Esophagus mucosa (tissue), 1 donor: ENCODE results near the gene CAP1. TPM values are rescaled to one million over a fixed set of nuclear protein-coding genes. Genes with fewer than 3 reads are reported as not detected.
"Not testable (repeated sequence)": the region's sequence is repeated elsewhere in the genome, so short reads cannot be mapped to it uniquely, and the experiment has no call there.

Experiments
- ATAC-seq: fragments of 200-7000 bp; cut with Tn5 transposase; one replicate; pipeline ENCODE4 v1.9.1; 2020
- total RNA-seq: library from RNA; stranded (reverse); gene quantifications from one replicate; pipeline ENCODE4 v1.2.4, GENCODE V29; 2023
- donor health status: DM: yes; HTN: yes; CAD: no.

CAP1 gene
- 240 TPM for total RNA-seq

DNA sequence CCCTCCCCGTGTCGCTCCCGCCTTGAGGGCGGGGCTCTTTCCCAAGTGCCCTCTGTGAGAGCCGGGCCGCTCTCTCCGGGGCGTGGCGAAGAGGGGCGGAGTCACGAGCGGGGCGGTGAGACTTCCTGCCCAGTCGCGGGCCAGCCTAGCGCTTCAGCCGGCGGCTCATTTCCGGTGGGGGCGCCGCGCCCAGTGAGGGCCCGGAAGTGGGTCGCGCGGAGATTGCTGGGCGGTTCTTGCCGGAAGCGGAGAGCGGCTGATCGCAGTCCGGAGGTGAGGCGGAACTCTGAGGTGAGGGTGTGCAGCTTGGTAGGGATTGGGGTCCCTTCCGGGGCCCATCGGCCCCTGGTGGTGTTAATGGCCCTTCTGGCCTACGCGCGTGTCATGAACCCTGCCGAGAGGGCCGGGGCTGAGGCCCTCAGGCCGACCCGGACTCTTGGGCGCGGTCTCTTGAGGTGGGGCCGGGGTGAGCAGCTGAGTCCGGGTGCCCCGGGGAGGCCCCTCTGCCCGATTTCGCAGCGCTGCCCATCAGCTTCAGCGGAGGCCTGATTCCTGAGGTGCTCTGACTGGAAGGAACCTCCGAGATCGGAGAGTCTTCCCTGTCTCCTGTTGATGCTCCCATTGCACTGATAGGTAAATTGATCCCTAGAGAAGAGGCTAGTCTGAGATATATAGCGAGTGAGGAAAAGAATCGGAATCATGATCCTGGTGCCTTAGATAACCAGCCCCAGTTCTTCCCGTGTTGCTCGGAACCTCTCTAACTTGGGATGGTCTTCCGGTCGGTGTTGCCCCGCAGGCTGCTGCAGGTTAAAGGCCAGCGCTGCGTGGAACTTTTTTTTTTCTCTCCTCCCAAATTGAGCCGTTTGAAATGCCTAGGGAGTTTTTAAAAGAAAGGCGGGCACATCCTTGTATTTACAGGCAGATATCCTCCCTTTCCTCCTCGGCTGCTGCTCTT is at the start of gene CAP1:
TSS of gene CAP1 (plus strand) at position 219 of the 955 bp plus-strand sequence. CDS start 18,618 bp downstream, outside the sequence.
- peak; percentile 96 for ATAC-seq

GRCh38 chr1:39992234-39992633 is 48.3 kb upstream of the CAP1 start:
- no peak for ATAC-seq

DNA sequence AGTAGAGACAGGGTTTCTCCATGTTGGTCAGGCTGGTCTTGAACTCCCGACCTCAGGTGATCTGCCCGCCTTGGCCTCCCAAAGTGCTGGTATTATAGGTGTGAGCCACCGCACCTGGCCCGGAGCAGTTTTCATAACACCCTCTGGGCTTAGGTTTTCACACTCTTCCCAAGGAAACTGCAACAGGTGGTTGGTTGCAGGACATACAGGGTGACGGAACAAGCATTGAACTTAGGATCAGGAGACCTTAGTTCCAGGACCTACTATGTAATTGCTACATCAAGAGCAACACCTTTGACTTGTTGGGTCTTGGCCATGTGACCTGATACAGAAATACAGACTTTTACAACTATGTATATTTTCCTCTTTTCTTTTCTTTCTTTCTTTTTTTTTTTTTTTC is 47.6 kb upstream of the CAP1 start:
- no peak for ATAC-seq

DNA sequence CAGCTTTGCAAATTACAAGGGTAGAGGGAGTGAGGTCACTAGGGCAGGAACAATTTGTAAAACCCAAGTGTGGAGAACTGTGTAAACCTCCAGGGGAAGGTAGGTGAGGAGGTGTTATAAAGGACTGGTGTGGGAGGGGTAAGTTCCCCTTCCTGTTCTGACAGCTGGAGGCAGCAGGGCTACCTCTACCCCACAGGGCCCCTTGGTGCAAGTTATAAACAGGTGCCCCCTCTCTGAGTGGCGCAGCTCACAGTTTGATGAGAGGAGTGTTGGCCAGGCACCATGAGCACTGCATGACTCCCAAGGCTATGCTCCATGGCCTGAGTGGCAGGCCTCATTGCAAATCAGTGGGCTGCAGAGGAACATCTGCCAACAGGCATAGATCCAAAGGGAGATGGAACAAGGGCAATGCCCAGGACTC is 44.5 kb upstream of the CAP1 start:
- ATAC-seq: peak; percentile 57

DNA sequence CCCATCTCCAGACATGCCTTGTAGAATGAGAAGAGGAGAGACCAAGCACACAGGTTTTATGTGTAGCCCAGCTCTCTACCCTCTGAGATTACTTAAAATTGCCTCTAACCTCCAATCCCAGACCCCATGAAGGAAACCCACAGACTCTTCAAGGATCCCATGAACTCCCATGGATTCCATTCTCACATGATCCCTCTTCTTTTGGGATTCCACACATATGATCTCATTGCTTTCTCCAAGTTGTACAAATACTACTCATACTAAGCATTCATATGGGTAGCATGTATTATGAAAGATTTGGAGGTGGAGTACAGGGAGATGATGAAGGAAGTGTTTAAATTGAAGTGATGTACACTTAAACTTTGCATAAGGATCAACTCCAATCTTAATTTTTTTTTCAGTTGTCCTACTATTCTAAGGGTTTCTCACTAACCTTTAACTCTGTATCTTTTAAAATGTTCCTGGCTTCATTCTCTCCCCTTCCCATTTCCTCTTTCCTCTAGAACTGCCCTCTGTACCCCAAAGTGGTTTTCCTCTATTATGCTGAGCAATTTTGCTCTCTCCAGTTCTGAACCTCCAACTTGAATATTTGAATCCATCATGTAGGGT is 44.0 kb upstream of the CAP1 start:
- ATAC-seq: no peak

DNA sequence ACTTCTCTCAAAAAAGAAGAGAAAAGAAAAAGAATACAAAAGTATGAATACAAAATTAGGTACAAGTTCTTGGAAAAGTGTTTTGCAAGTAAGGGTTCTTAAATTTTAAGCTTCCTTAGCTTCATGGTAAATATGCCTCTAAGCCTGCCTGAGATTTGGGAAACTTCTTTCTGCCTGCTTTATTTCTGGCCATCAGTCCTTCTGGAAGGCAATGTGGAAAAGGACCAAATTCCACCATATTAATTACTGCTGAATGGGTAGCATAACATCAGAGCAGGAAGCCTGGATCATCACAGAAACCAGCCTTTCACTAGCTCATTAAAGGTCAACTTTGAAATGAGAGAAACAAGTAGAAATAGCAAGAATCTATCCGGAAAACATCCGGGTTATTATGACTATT is 39.1 kb upstream of the CAP1 start:
- no peak for ATAC-seq

GRCh38 chr1:40003156-40004093 is 37.1 kb upstream of the CAP1 start:
- no peak for ATAC-seq

- ATAC-seq: no peak
These were observed 35.7 kb upstream of the CAP1 start for GRCh38 chr1:40004857-40005256.

GRCh38 chr1:40007481-40008034 is 33.0 kb upstream of the CAP1 start:
- not testable (repeated sequence) for ATAC-seq

- no peak for ATAC-seq
These were observed 29.3 kb upstream of the CAP1 start for GRCh38 chr1:40011198-40011597.

GRCh38 chr1:40014253-40014706 is 26.2 kb upstream of the CAP1 start:
- ATAC-seq: no peak

GRCh38 chr1:40014812-40015594 is 25.5 kb upstream of the CAP1 start:
- ATAC-seq: peak; percentile 93

DNA sequence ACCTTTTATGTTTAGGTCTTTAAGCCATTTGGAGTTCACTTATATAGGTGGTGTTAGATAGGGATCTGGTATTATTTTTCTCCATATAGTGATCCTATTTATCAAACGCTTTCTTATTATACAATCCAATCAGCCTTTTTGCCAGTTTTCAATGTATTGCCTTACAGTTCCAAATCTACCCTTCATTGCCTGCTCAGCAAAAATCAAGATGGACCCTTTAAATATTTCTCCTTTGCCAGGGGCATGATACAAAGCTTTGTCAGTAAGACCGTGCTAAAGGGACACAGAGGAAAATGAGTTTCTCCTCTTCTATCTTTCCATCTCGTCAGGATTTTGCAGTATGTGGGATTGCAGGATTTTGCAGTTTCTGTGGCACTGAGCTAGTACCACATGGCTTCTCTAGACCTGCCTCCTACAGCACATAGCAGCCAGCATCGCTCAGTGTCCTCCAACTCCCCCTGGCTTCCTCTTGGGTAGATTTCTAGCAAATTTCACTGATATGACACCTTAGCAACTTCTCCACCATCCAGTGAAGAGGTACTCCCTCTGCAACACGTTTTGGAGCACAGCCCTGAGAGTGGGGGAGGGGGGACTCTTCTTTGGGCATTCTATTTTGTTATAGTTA is 22.5 kb upstream of the CAP1 start:
- no peak for ATAC-seq

DNA sequence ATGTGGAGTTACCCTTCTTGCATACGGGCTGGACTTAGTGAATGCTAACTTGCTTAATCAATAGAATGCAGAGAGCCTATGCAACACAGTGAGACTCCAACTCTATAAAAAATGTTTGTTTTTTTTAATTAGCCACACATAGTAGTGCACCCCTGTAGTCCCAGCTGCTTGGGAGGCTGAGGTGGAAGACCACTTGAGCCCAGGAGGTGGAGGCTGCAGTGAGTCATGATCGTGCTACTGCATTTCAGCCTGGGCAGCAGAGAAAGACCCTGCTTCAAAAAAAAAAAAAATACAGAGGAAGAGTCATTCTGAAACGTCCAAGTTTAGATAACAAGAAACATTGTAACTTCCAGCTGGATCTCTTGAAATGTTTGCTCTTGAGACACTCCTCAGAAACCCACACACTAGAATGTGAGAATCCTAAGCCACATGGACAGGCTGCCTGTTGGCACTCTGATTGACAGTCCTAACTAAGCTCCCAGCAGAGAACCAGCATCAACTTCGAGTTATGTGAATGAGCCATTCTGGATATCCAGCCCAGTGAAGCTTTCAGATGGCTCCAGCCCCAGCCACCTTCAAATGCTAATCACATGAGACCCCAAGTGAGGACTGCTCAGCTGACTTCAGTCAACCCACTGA is 20.0 kb upstream of the CAP1 start:
- no peak for ATAC-seq

GRCh38 chr1:40023379-40023944 is 17.1 kb upstream of the CAP1 start:
- ATAC-seq: no peak

GRCh38 chr1:40024671-40025070 is 15.9 kb upstream of the CAP1 start:
- ATAC-seq: no peak

- ATAC-seq: no peak
These were observed 12.9 kb upstream of the CAP1 start for GRCh38 chr1:40027647-40028046.

DNA sequence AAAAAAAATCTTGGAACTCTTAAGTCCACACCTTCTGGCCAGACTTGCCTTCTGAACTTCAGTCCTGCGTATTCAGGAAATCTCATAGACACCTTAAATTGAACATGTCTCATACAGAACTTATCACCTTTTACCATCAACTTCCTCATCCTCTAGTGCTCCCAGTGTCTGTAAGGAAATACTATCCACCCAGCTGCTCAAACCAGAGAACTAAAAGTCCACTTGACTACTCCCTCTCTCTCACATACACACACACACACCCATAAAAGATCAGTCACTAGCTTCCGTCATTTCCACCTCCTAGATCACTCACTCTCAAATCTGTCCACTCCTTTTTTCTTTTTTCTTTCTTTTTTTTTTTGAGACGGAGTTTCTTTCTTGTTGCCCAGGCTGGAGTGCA is 10.9 kb upstream of the CAP1 start:
- peak; percentile 41 for ATAC-seq

DNA sequence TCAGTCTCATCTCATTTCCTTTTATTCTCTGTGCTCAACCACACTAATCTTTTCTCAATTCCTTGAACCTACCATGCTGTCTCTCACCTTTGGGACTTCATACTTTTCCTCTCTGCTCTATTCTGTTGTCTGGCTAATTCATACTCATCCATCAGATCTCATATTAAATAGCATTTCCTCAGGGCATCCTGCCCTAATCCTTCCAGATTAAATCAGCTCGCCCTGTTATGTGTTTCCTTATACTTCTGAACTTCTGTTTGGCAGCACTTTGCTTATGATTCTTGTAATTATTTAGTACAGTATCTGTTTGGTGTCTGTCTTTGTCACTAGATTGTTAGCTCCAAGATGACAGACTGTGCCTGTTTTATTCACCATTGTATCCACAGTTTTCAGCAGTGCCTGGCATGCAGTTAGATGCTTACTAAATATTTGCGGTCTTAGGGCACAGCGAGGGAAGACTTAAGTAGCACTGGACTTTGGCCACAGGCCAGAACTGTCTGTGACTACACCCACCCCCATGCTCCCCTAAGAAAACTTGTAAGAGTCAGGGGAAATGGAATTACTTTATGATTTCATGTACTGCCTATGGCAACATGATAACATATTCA is 9.9 kb upstream of the CAP1 start:
- no peak for ATAC-seq
